Testis (tissue), 3 donors: Measurements from ENCODE around the gene TROAP. TPM values are rescaled to one million over a fixed set of nuclear protein-coding genes. Genes with fewer than 3 reads are reported as not detected.

Experiments used
- DNase-seq: peaks from one replicate; pipeline ENCODE4 v3.0.0-alpha.2; 2019
- H3K27ac ChIP-seq, 2 donors: fragments of 200-600 bp; sonication (generic); one replicate each; pipeline ENCODE4 v1.5.1; 2019
- H3K27me3 ChIP-seq: fragments of 200-600 bp; sonication (generic); one replicate; pipeline ENCODE4 v1.5.1; 2019
- H3K36me3 ChIP-seq: fragments of 200-600 bp; sonication (generic); one replicate; pipeline ENCODE4 v1.5.1; 2017; ENCODE audit warnings: low read depth; ENCODE audit errors: missing control alignments
- H3K4me1 ChIP-seq: fragments of 200-600 bp; sonication (generic); one replicate; pipeline ENCODE4 v1.5.1; 2019
- H3K4me3 ChIP-seq, 2 donors: fragments of 200-600 bp; sonication (generic); one replicate each; pipeline ENCODE4 v1.5.1; 2017 to 2019
- H3K9me3 ChIP-seq: fragments of 200-600 bp; sonication (generic); one replicate; pipeline ENCODE4 v1.5.1; 2017
- CTCF ChIP-seq, 3 experiments: fragments of 450-650 bp in 2 of 3; fragments of 200-600 bp in 1 of 3; sonication (generic) in 1 of 3; IDR thresholded peaks; one replicate each; pipeline ENCODE4 v1.5.1; 2016 to 2019; ENCODE audit warnings: antibody characterized with exemption in 3 of 3, mild to moderate bottlenecking in 2 of 3, moderate library complexity in 1 of 3
- POLR2A ChIP-seq: fragments of 450-650 bp; IDR thresholded peaks from one replicate; pipeline ENCODE4 v1.6.1; 2017; ENCODE audit warnings: antibody characterized with exemption, mild to moderate bottlenecking, moderate library complexity
- whole genome bisulfite sequencing, 2 donors: methylation state at CpG; one replicate each; pipeline ENCODE4 v1.1.5; 2018; 5-methylcytosine and 5-hydroxymethylcytosine counted together
- intact Hi-C: fragments of 100-400 bp; cut with DNase I; formaldehyde crosslinking; loops from one replicate; pipeline ENCODE4 v1.15.1; 2023; ENCODE audit warnings: low total_unique reads
- polyA plus RNA-seq: library from polyadenylated mRNA; stranded (reverse); fragments of 350-450 nt; fragmentation: Illumina TruSeq; extraction: RNeasy Lipid Tissue Mini Kit (QIAGEN cat#74804); gene quantifications from one replicate; pipeline ENCODE4 v1.2.3, GENCODE V29; 2014; ENCODE audit warnings: low read depth, low replicate concordance; ENCODE audit not compliant: insufficient read depth
- total RNA-seq, 2 donors: library from RNA; depleted of rRNA; stranded (reverse); fragments of >200 nt; gene quantifications; one replicate each; pipeline ENCODE4 v1.2.3, GENCODE V29; 2016

Gene TROAP
- total and polyA plus RNA-seq, 3 donors from 2014 or later, result 22.8 to 61.7 (median 36.1) TPM

- no peaks in the 10 kb centered on the region for H3K36me3 ChIP-seq
- no peaks in the 10 kb centered on the region for H3K4me1 ChIP-seq
- H3K27ac ChIP-seq, result no peak overlapping the region
- intact Hi-C loops, result loop anchor here (10.0 kb wide), 1 partner anchor 46 kb away; the partner anchor contains the start of gene C1QL4
- no peaks in the 10 kb centered on the region for H3K9me3 ChIP-seq
- no peak overlapping the region for H3K4me3 ChIP-seq
- no peaks in the 10 kb centered on the region for H3K27me3 ChIP-seq
- TF ChIP-seq CTCF (IDR thresholded peaks at IDR 0.05) (no peak), POLR2A (no peak)
- WGBS, 2 donors, result 82 to 89% methylated on average over 6 to 9 of the region's 9 CpGs
- DNase-seq, result no peak
Observed at GRCh38 chr12:49288922-49289555, 34.0 kb upstream of the TROAP start.

GRCh38 chr12:49292729-49293055 lies 30.4 kb upstream of the TROAP start:
- Histone ChIP-seq H3K4me1 (peaks cover 18% of the 10 kb centered on the region), H3K27me3 (no peaks in the 10 kb centered on the region), H3K4me3 (no peak overlapping the region), H3K9me3 (no peaks in the 10 kb centered on the region), H3K27ac (no peak overlapping the region), H3K36me3 (no peaks in the 10 kb centered on the region)
- intact Hi-C loops, result no loop called here
- 81 to 83% methylated on average over 7 of the region's 7 CpGs for WGBS, 2 donors
- DNase-seq, result no peak
- TF ChIP-seq POLR2A (no peak), CTCF (IDR thresholded peaks at IDR 0.05) (no peak)

DNA sequence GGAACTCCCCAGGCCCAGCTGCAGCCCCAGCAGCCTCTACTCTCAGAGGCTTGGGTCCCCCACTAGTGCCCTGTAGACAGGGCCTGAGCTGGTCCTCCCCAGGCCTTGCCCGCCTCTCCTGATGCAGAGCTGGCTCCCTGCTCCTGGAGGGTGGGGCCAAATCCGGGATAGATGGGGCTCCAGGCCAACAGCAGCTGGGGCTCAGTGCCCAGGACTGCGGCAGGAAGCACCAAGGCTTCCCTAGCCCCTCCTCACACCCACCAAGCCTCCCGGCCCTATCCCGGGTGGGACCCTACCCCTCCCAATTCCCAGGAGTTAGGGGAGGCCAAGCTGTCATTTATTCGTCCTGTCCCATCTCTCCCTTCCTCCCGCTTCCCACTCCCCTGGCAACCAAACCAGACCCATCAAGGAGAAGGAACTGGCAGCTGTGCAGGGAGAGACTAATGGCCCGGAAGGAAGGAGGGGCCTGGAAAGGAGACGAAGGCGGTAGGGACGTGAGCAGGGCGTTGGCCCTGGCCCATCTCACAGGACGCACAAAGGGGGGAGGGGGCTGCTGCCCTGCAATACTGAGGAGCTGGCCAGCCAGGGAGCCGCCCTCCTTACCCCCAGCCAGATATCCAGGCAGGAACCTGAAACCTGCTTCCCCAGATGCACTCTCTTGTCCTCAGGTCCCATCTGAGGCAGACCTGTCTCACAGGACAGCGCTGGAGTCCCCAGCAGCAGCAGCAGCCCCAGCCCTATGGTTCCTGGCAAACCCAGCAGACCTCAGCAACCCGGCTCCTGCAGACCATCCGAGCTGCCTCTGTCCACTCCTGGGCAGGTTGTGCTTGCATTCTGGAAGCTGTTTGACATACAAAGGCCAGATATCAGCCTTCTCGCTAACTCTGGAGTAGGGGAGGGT lies 29.7 kb upstream of the TROAP start:
- DNase-seq, result peak; percentile 23
- Histone ChIP-seq H3K36me3 (no peaks in the 10 kb centered on the region), H3K27me3 (no peaks in the 10 kb centered on the region), H3K9me3 (no peaks in the 10 kb centered on the region), H3K4me1 (peaks cover 20% of the 10 kb centered on the region), H3K4me3 (no peak overlapping the region), H3K27ac (no peak overlapping the region)
- TF ChIP-seq POLR2A (no peak), CTCF (IDR thresholded peaks at IDR 0.05) (no peak)
- WGBS, 2 donors, result 34 to 57% methylated on average over 12 to 18 of the region's 18 CpGs
- intact Hi-C loops, result no loop called here

- Histone ChIP-seq H3K9me3 (no peaks in the 10 kb centered on the region), H3K27ac (no peak overlapping the region), H3K4me3 (no peak overlapping the region), H3K36me3 (no peaks in the 10 kb centered on the region), H3K4me1 (peaks cover 20% of the 10 kb centered on the region), H3K27me3 (no peaks in the 10 kb centered on the region)
- intact Hi-C loops, result no loop called here
- TF ChIP-seq POLR2A, result no peak
- TF ChIP-seq CTCF (IDR thresholded peaks at IDR 0.05), result no peak
- WGBS, 2 donors, result 74 to 83% methylated on average over 3 to 8 of the region's 8 CpGs
- DNase-seq, result no peak
Observed at GRCh38 chr12:49294086-49294803, 28.8 kb upstream of the TROAP start.
